Bronchial epithelial cell (primary cell): ENCODE measurements around the gene FOXO6. TPM values are rescaled to one million over a fixed set of nuclear protein-coding genes. Genes with fewer than 3 reads are reported as not detected.

ENCODE experiments used
- DNase-seq: peaks from one replicate; pipeline ENCODE4 v3.0.0-alpha.2; 2010; ENCODE audit warnings: low read depth
- FAIRE-seq: peaks from 2 replicates; lab custom pipeline; 2011; peaks lifted over from hg19 to GRCh38; lab: Jason Lieb, UNC
- H3K27me3 ChIP-seq: 2 replicates; pipeline ENCODE4 v1.5.1; 2011; ENCODE audit warnings: low read length; ENCODE audit not compliant: control insufficient read depth, insufficient read depth
- H3K36me3 ChIP-seq: 2 replicates; pipeline ENCODE4 v1.5.1; 2011; ENCODE audit warnings: low read length; ENCODE audit not compliant: control insufficient read depth, insufficient read depth
- H3K4me3 ChIP-seq: 2 replicates; pipeline ENCODE4 v1.5.1; 2011; ENCODE audit warnings: mild to moderate bottlenecking, low read depth, low read length, control low read depth
- total RNA-seq: library from RNA; depleted of rRNA; stranded (reverse); fragments of >200 nt; gene quantifications from 2 replicates; pipeline ENCODE4 v1.2.1, GENCODE V29; 2014
- TF ChIP-seq, protein P1 (sequence below): IDR thresholded peaks from 2 replicates; pipeline ENCODE4 v1.5.1; 2011; ENCODE audit warnings: mild to moderate bottlenecking, moderate library complexity, low read length, control low read depth, inconsistent platforms; ENCODE audit not compliant: insufficient read depth, severe bottlenecking

The FOXO6 gene
- total RNA-seq, 1 donor from 2014 or later: not detected

DNA sequence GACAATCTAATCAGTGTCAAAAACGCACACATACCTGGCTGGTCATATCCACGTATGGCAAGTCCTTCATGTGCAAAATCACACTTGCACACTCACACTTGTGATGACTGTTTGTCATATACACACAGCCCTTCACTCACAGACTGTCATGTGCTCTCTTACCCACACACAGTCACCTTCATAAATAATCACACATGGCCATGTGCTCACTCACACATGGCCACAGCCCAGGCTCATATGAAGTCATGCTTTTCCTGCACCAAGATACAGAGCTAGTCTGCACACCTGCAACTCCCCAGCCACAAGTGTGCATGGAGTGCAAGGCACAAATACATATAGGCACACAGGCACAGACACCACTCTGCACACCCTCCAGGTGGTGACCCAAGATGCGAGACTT lies 45.4 kb upstream of the FOXO6 start:
- FAIRE-seq (no peak), DNase-seq (no peak)
- Histone ChIP-seq H3K27me3 (no peaks in the 10 kb centered on the region), H3K36me3 (no peaks in the 10 kb centered on the region), H3K4me3 (no peak overlapping the region)
- TF ChIP-seq, protein P1, sequence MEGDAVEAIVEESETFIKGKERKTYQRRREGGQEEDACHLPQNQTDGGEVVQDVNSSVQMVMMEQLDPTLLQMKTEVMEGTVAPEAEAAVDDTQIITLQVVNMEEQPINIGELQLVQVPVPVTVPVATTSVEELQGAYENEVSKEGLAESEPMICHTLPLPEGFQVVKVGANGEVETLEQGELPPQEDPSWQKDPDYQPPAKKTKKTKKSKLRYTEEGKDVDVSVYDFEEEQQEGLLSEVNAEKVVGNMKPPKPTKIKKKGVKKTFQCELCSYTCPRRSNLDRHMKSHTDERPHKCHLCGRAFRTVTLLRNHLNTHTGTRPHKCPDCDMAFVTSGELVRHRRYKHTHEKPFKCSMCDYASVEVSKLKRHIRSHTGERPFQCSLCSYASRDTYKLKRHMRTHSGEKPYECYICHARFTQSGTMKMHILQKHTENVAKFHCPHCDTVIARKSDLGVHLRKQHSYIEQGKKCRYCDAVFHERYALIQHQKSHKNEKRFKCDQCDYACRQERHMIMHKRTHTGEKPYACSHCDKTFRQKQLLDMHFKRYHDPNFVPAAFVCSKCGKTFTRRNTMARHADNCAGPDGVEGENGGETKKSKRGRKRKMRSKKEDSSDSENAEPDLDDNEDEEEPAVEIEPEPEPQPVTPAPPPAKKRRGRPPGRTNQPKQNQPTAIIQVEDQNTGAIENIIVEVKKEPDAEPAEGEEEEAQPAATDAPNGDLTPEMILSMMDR: no peak

DNA sequence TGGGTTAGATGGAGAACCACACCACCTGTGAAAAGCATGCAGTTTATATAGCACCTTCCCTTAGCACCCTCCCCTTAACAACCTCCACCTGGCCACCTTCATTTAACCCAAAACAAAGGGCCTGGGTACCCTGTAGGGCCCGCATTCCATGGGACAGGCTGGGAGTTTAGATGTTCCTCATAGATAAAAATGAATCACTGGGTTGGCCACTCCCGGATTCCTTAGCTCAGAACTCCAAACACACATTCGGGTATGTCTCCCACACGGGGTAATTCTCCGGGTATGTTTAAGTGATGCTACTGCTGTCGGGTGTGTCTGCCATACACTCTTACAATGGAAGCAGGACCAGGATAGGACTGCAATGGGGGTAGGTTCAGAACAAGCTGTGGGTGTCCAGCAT lies 43.9 kb upstream of the FOXO6 start:
- no peaks in the 10 kb centered on the region for H3K27me3 ChIP-seq
- TF ChIP-seq, protein P1: no peak
- no peak for DNase-seq
- no peak overlapping the region for H3K4me3 ChIP-seq
- no peaks in the 10 kb centered on the region for H3K36me3 ChIP-seq
- no peak for FAIRE-seq

DNA sequence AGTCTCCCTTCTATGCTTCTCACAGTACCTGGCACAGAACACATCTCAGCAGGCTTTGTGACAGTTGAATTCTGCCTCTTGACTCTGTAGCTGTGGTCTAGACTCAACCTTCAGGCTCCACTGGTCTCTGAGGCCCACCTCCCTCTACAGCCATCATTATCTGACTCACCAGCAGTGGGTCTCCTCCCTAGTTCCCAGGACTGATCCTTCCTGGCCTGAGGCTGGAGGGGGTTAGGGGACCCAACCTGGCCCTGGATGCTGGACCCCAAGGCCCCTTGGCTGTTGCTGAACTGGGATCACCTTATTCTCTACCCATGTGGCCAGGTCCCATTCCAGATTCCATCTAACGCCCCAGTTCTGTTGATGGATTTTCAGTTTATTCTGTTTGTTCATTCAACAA lies 43.1 kb upstream of the FOXO6 start:
- H3K27me3 ChIP-seq: no peaks in the 10 kb centered on the region
- no peak overlapping the region for H3K4me3 ChIP-seq
- DNase-seq (no peak), FAIRE-seq (no peak)
- H3K36me3 ChIP-seq: no peaks in the 10 kb centered on the region
- TF ChIP-seq, protein P1: no peak

DNA sequence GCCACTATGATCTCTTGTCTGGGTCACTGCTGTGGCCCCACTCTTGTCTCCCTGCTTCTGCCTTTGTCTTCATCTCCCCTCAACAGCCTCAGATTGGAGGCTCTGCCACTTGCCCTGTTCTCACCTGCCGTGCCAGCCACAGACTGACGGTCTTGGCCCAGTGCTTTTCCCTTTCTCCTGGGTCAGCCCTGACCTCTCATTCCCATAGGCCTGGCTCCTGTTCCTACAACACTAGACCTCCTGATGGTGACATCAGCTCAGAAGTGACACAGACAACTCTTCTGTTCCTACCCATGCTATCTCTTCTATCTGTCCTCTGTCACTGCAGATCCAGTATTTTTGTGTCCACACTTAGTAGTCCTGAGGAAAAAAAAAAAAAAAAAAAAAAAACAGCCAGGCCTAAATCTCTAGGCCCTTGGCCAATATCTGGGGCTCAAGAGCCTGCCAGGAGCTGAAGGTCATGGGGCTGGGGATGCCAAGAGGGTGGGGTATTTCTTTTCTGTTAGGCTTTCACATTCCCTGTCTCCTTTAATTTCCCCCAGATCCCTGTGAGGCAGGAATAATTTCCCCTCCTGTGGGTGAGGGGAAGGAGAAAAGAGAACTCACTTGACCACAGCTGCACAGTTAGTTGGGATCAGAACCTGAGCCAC lies 42.0 kb upstream of the FOXO6 start:
- Histone ChIP-seq H3K27me3 (no peaks in the 10 kb centered on the region), H3K36me3 (no peaks in the 10 kb centered on the region), H3K4me3 (no peak overlapping the region)
- FAIRE-seq: no peak
- TF ChIP-seq, protein P1: no peak
- no peak for DNase-seq

DNA sequence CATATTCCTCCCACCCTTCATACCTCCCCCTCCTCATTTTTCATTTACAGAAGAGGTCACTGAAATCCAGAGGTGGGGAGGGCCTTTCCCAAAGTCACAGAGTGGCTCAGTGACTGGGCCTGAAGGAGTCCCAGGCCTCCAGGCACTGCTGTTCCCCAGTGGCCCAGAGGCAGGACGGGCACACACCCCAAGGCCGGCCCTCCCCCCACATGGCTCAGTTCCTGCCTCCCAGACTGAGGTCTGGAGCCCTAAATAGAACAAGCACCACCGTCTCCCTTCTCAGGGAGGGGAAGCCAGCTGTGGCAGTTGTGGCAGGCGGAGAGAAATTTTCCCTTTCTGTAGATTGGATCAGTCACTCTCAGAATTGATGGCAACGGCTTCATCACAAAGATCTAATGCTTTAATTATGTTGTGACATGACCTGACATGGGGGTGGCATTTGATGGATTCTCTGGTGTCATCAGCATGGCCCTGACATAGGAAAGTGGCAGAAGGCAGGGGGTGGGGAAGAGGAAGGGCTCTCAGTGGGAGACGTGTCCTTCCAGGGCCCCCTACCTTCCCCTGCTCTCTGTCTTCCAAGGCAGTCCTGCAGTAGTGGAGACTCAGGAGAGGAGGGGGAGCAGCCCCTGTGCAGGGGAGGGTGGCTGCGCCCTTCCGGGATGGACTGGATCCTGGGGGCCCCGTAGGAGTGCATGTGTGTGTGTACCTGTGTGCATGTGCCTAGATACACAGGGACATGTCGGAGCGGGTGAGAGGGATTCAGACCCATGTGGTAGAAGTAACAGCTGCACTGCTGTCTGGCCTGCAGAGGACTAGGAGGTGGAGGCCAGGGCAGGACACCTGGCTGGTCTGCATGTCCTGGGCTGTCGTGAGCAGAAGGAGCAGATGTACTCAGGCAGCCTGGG lies 41.2 kb upstream of the FOXO6 start:
- no peak for DNase-seq
- no peaks in the 10 kb centered on the region for H3K27me3 ChIP-seq
- no peak for FAIRE-seq
- no peaks in the 10 kb centered on the region for H3K36me3 ChIP-seq
- TF ChIP-seq, protein P1: no peak
- no peak overlapping the region for H3K4me3 ChIP-seq
